GM19455 (cell line): ENCODE results near the gene KCNC3.
A peak's percentile ranks its signal among the peaks of the same experiment; 100 is the strongest.

Experiments used
- ATAC-seq: cut with Tn5 transposase; IDR thresholded peaks from one replicate; pipeline ENCODE4 v1.9.1; 2021; ENCODE audit not compliant: unreplicated experiment

KCNC3 gene

DNA sequence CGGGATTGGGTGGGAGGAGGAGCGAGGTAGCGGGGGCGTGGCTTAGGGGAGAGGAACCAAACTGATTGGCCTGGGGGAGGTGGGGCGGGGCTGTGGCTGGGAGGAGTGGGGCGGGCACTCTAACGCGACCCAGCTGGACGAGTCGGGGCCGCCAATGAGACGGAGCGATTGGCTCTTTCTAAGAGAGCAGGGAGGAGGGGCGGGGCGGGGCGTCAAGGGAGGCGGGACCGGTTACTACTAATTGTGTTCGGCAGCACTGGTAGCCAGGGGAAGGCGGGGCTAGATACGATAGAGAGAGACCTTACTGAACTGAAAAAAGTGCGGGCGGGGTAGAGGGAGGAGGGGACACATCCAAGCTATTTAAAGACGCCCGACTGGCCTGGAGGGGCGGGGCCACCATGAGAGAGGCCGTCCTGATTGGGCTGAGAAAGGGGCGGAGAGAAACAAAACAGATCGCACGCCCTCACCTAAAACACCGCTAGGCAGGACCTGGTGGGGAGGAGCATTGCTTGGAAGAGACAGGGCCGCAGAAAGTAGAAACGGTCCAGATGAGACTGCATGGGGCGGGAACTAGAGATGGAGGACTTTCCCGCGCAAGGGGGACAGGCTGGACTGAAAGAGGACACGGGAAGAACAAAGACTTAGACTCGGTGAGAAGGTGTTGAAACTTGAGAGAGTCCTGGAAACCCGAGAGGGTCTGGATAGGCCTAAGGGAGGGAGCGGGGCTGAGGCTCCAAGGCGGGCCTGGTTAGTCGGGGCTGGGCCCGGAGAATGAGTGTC lies at the start of gene KCNC3:
Gene KCNC3 (minus strand): TSS at position 232 of the 780 bp plus-strand sequence. CDS start 295 bp downstream, outside the sequence.
- peak; percentile 46 for ATAC-seq

DNA sequence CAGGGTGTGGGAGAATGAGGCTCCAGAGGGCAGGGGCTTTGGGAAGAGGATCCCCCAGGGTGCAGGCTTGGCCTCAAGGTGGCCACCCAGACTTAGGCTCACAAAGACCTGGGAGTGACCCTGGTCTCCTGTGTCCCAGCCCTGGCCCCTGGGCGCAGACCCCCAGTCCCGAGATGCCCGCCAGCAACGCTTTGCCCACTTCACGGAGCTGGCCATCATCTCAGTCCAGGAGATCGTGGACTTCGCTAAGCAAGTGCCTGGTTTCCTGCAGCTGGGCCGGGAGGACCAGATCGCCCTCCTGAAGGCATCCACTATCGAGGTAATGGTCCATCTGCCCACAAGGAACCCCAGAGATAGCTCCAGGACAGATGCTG lies 49.7 kb upstream of the KCNC3 start:
- no peak for ATAC-seq

DNA sequence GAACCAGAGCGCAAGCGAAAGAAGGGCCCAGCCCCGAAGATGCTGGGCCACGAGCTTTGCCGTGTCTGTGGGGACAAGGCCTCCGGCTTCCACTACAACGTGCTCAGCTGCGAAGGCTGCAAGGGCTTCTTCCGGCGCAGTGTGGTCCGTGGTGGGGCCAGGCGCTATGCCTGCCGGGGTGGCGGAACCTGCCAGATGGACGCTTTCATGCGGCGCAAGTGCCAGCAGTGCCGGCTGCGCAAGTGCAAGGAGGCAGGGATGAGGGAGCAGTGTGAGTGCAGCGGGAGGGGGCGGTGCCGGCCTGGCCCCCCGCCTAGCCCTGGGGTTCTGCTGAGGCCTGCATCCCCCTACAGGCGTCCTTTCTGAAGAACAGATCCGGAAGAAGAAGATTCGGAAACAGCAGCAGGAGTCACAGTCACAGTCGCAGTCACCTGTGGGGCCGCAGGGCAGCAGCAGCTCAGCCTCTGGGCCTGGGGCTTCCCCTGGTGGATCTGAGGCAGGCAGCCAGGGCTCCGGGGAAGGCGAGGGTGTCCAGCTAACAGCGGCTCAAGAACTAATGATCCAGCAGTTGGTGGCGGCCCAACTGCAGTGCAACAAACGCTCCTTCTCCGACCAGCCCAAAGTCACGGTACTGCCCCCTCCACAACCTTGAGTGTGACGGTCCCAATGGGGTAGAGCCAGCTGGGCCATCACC lies 49.1 kb upstream of the KCNC3 start:
- ATAC-seq: no peak

DNA sequence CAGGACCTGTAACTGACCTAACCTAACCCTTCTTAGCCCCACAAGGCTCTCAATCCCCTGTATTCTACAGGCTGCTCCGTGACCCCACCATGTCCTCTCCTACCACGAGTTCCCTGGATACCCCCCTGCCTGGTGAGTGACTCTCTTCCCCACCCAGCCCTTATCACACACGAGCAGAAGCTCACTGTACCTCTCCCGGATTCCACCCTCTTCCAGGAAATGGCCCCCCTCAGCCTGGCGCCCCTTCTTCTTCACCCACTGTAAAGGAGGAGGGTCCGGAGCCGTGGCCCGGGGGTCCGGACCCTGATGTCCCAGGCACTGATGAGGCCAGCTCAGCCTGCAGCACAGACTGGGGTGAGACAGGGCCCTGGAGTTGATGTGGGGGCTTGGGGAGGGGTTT lies 48.3 kb upstream of the KCNC3 start:
- no peak for ATAC-seq

DNA sequence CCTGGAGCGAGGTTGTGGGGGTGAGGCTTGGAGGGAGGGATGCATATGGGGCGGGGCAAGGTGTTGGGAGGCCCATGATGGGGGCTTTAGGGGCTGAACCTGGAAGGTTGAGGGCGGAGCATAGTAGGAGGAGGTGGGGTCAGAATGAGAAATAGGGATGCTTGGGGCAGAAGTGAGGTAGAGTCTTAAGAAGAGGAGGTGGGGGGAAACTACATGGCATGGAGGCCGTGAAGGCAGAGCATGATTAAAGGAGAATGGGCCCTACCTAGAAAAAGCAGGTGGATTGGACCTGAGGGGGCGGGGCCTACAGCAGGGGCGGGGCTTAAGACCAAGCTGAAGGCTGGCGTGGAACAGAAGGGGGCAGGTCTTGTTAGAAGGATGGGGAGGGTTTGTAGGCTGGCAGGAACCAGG lies 47.9 kb upstream of the KCNC3 start:
- ATAC-seq: no peak

DNA sequence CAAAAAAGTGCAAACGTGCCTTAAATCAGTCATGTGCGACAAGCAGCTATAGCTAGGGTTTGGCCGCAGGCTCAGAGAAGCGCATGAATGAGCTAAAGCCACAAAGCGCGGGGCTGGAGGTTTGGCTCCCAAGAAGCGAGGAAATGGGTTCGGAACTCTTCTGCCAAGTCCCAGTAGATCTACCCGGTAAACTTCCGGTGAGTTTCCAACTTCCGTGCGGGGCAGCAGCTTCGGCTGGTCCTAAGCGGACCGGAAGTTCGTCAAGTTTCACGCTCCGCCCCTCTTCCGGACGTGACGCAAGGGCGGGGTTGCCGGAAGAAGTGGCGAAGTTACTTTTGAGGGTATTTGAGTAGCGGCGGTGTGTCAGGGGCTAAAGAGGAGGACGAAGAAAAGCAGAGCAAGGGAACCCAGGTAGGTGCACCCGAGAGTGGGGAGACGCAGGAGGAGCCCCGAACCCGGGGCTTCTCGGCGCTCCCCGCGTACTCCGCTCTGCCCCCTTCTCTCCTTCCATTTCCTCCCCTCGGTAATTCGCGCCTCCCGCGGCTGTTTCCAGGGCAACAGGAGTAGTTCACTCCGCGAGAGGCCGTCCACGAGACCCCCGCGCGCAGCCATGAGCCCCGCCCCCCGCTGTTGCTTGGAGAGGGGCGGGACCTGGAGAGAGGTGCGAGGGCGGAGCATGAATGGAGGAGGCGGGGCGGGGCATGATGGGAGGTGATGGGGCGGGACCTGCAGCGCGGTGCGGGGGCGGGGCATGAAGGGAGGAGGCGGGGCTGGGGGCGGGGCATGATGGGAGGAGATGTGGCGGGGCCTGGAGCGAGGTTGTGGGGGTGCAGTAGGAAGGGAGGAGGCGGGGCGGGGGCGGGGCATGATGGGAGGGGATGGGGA lies 47.2 kb upstream of the KCNC3 start, which contains the start of gene NR1H2:
Gene NR1H2 (plus strand): TSS at position 292 of the 885 bp plus-strand sequence. CDS start 1,149 bp downstream, outside the sequence.
- peak; percentile 79 for ATAC-seq

DNA sequence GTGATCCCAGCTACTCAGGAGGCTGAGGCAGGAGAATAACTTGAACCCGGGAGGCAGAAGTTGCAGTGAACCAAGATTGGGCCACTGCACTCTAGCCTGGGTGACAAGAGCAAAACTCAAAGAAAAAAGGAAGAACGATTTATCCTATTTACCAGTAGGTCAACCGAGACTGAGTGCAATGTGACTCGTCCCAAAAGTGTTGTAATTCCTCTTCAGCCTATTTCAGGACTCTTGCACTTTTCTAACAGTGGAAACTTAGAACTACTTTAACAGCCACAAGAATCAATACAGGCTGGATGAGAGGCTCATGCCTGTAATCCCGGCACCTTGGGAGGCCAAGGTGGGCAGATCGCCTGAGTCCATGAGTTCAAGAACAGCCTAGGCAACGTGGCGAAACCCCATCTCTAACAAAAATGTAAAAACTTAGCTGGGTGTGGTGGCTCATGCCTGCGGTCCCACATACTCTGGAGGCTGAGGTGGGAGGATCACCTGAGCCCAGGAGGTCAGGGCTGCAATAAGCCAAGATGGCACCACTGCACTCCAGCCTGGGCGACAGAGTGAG lies 42.8 kb upstream of the KCNC3 start:
- no peak for ATAC-seq

DNA sequence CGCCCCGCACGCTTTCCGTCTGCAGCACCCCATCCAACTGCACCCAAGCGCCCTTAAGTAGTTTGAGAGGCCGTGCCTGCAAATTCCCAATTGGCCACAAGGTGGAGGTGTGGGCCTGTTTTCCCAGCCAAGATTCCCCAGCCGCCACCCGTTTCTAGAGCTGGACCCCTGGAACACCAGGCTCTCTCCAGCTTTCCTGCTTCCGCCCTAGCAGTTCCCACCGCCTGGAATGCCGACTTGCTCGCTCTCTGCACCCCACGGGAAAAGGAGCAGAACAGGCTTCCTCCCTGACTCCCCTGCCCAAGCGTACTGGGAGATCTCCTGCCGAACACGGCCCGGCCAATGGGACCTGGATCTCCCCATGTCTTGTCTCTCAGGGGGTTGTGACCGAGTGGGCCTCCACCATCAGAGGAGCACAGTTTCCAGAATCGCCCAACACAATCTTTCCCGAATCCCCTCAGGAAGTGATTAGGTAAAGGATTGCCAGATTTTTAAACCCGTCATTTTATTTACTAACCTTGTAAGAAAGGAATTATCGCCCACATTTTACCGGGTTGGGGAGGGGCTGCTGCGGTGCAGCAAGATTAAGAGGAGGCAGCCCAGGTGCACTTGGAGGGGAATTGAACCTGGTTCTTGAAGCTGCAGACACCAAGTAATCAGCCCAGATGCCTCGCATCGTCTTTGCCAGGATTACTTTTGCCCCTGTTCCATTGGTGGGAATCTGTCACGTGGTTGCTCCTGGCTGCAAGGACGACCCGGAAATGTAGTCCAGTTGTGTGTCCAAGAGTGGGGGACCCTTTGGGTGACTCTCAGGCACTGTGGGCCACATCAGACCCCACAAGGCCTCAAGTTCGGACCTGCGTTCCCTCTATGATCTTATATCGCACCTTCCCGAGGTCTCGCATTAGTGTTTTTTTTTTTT lies 39.7 kb upstream of the KCNC3 start:
- ATAC-seq: no peak

DNA sequence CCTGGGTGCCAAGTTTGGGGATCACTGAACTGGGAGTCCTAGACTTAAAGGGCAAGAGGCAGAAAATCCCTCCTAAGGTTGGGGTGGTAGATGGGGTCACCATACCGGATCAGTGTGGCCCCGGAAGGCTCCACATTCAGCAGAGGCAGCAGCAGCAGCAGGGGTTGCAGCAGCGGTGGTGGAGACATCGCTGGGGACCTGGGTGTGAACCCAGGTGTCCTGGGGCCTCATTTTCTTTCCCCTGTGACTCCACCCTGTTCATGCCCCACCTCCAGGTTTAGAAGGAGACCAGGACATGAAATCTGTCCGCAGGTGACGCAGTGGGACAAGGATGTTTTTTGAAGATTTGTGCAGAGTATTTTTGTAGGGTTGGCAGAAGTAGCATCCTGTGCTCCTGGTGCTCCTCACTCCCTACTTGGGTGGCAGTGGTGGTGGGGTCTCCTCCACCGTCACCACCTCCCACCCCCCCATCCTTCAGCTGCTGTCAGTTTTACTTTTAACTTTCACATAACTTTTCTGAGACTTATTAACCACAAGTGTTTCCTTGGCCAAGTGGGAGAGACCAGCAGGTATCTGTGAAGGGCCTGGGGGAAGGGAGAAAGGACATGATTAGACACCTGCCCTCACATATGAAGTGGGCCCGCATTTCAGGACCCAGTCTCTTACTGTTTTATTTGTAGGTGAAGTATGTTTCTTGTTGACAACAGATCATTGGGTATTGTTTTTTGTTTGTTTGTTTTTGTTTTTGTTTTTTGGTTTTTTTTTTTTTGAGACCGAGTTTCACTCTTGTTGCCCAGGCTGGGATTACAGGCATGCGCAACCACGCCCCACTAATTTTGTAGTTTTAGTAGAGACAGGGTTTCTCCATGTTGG lies 36.5 kb upstream of the KCNC3 start, which contains the start of gene NAPSA:
Gene NAPSA (minus strand): TSS at position 206 of the 873 bp plus-strand sequence. CDS start 18 bp downstream, at position 188.
- no peak for ATAC-seq

DNA sequence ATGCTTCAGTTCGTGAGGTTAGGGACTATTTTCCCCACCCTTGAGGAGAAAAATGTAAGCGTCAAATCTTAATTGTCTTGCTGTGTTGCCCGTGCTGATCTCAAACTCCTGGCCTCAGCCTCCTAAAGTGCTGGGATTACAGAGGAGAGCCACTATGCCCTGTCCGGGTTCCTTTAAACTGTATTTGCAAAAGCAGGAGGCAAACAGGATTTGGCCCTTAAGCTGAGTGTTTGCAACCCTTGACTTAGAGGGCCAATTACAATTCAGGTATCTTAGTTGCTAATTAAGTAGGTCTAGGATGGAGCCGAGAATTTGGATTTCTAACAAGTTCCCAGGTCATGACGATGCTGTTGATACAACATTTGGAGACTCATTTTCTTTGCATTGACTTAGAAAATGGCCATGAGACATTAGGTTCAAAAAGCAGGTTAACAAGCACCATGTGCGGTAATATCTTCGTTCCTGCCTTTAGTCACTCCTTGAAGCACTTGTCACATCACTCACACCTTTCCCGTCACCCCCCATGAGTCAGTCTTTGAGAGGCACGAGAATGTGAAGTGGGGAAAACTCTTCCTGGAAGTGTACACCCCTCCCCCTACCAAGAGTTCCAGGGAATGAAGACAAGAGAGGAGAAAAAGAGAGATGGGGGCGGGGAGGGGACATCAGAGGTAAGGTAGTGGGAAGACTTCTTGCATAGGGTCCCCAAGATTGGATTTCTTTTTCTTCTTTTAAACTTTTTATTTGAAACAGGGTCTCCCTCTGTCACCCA lies 33.7 kb upstream of the KCNC3 start:
- ATAC-seq: no peak

DNA sequence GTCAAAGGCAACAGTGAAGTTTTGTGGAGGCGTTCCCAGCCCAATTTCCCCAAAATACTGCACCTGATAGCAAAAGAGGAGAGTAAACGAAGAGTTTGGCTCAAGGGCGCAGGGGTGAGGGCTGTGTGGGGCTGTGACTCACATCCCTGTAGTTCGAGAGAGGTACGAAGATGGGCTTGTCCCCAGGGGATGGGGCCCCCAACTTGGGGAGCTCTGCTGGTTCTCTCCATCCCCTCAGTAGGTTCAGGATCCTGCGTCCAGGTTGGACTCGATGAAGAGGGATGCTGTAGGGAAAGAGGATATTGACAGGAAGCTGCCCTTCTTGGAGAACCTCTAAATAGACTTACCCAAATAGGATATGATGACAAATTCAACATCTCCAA lies 32.8 kb upstream of the KCNC3 start:
- ATAC-seq: no peak

DNA sequence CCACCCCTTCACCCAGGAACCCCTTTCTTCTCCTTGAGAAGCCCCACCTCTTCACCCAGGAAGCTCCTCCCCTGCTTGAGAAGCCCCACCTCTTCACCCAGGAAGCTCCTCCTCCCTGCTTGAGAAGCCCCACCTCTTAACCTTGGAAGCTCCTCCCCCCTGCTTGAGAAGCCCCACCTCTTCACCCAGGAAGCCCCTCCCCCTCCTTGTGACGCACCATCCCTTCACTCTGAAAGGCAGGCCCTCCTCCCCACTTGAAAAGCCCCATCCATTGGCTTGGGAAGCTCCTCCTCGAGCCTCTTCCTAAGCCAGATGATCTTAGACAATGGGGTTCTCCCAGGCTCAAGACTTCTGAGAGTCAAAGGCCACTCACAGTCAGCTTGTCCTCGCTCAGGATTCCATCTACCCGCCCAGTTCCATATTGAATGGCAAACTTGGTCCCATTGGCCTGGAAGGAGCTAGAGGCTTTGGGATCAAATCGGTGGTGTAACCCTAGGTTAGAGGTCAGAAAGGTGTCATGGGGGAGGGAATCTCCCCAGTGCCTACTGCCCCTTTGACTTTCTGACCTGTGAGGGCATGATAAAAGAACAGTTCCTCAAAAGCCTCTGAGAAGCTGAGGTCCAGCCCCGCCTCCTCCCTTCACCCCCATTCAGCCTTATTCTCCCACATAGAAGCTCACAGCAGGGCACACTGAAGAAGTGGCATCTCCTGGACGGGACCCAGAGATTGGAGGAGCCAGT lies 32.3 kb upstream of the KCNC3 start:
- ATAC-seq: no peak

DNA sequence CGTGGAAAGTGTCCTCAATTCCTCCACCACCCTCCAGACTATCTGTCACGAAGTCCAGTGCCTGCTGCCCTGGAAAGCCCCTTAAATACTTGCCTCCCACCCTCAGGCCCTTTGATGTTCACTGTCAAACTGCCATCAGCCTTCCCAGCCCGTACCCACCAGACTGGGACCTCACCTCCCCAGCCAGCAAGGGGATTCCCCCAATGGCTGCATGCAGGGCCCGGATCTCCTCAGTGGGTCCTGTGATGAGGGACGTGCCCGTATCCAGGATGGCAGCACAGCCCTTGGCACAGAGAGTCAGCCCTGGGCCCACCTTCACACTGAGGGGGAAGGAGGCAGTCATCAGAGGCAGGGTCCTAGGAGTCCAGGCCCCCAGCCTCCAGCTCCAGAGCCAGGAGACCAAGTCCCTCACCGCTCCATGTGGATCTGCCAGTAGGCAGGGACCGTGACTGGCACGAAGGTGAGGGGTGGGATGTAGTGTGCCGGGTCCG lies 30.2 kb upstream of the KCNC3 start:
- no peak for ATAC-seq

DNA sequence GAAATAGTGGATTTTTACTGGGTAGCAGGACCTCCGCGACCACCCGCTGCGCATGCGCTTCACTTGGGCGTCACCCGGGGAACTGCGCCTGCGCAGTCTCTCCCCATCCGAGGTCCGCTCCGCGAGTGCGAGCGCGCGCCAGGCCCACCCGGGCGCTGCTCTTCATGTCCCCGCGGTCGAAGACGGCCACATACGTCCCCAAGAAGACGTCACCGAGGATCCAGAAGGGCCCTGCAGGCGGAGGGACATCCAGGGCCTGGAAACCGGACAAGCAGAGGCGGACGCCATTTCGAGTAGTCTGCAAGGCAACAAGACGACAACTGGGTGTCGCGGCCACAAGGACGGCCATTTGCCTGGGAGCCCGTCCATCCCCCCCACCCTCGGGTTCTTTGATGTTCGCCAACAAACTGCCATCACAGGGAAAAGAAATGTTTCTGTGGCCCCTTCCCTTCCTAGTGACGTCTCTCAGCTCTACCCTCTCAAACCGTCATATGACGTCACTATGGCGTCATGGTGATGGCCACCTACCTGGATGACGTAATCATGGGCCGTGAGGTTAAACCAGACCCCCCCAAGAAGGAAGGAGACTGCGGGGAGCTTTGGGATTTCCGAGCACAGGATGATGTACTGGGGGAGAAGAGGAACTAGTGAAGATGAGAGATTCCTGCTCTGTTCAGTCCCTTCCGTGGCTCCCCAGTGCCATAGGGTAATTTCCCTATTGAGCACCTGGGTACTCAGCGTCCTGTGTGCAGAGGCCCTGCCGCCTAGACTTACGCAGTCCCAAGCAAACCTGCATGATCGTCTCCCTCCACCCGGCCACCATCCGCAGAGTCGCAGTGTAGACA lies 29.5 kb upstream of the KCNC3 start:
- peak; percentile 31 for ATAC-seq

DNA sequence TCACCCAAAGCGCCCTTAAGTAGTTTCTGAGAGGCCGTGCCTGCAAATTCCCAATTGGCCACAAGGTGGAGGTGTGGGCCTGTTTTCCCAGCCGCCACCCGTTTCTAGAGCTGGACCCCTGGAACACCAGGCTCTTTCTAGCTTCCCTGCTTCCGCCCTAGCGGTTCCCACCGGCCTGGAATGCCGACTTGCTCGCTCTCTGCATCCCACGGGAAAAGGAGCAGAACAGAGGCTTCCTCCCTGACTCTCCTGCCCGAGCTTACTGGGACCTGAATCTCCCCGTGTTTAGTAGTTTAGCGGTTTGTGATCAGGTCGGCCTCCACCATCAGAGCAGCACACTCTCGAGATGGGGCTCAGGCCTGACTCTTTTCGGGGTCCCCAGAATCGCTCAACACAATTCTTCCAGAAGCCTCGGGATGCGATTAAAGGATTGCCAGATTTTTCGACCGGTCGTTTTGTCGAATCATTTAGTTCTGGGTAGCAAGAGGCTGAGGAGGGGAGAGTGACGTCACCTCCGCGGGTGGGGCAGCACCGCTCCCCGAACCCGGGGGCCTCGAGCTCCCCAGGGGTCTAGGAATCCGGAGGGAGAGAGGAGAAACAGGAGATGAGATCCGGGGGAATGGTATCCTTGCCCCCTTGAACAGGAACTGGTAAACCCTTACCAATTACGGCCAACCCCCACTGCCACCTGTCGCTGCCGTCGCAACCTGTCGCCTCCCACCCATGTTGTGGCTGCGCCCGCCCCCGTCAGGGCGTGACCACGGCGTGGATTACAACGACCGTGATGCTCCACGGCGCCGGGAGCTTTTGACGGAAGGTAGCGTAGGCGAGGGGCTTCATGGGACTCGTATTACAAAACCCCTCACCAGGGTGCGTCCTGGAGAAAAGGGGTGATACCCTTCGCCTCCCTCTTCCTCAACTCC lies 28.3 kb upstream of the KCNC3 start:
- ATAC-seq: peak; percentile 57
